Measurements from ENCODE around the gene ZFAND4.
A peak's percentile ranks its signal among the peaks of the same experiment; 100 is the strongest.

Gene ZFAND4

GRCh38 chr10:45599646-45600045 is 72.9 kb downstream of the ZFAND4 start:
- FAIRE-seq, result no peak
- TF ChIP-seq, protein P1, sequence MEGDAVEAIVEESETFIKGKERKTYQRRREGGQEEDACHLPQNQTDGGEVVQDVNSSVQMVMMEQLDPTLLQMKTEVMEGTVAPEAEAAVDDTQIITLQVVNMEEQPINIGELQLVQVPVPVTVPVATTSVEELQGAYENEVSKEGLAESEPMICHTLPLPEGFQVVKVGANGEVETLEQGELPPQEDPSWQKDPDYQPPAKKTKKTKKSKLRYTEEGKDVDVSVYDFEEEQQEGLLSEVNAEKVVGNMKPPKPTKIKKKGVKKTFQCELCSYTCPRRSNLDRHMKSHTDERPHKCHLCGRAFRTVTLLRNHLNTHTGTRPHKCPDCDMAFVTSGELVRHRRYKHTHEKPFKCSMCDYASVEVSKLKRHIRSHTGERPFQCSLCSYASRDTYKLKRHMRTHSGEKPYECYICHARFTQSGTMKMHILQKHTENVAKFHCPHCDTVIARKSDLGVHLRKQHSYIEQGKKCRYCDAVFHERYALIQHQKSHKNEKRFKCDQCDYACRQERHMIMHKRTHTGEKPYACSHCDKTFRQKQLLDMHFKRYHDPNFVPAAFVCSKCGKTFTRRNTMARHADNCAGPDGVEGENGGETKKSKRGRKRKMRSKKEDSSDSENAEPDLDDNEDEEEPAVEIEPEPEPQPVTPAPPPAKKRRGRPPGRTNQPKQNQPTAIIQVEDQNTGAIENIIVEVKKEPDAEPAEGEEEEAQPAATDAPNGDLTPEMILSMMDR (IDR thresholded peaks at IDR 0.05; ENCODE audit: insufficient read depth, missing control alignments), result no peak
- DNase-seq (ENCODE audit: insufficient read length, low spot score), result no peak

GRCh38 chr10:45599021-45599603 is 73.5 kb downstream of the ZFAND4 start:
- DNase-seq (ENCODE audit: insufficient read length, low spot score) (no peak), FAIRE-seq (no peak)
- TF ChIP-seq, protein P1 (IDR thresholded peaks at IDR 0.05; ENCODE audit: insufficient read depth, missing control alignments), result no peak

DNA sequence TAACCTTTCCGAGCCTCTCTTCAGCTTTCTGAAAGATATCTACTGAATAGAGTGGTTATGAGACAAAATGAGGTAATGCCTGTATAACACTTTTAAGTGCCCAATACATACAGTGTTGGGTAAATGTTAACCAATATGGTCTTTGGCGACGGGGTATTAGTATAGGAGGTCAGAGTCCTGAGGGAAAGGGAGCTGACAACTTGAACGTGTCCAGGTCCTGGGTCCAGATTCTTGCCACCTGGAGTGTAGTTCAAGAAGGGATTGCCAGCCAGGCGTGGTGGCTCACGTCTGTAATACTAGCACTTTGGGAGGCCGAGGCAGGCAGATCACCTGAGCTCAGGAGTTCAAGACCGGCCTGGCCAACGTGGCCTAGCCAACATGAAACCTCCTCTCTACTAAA is 76.0 kb downstream of the ZFAND4 start:
- TF ChIP-seq, protein P1 (IDR thresholded peaks at IDR 0.05; ENCODE audit: insufficient read depth, missing control alignments), result no peak
- FAIRE-seq, result no peak
- DNase-seq (ENCODE audit: insufficient read length, low spot score), result no peak

GRCh38 chr10:45594276-45595157 is 78.1 kb downstream of the ZFAND4 start:
- DNase-seq (ENCODE audit: insufficient read length, low spot score) (peak; percentile 42), FAIRE-seq (no peak)
- TF ChIP-seq, protein P1 (IDR thresholded peaks at IDR 0.05; ENCODE audit: insufficient read depth, missing control alignments), result no peak

- DNase-seq (ENCODE audit: insufficient read length, low spot score) (no peak), FAIRE-seq (no peak)
- TF ChIP-seq, protein P1 (IDR thresholded peaks at IDR 0.05; ENCODE audit: insufficient read depth, missing control alignments), result no peak
Measured at GRCh38 chr10:45593938-45594275, 78.7 kb downstream of the ZFAND4 start.

- FAIRE-seq (no peak), DNase-seq (ENCODE audit: insufficient read length, low spot score) (no peak)
- TF ChIP-seq, protein P1 (IDR thresholded peaks at IDR 0.05; ENCODE audit: insufficient read depth, missing control alignments), result no peak
Measured at GRCh38 chr10:45592926-45593325, 79.6 kb downstream of the ZFAND4 start.

GRCh38 chr10:45592432-45592831 is 80.1 kb downstream of the ZFAND4 start:
- TF ChIP-seq, protein P1 (IDR thresholded peaks at IDR 0.05; ENCODE audit: insufficient read depth, missing control alignments), result no peak
- DNase-seq (ENCODE audit: insufficient read length, low spot score) (no peak), FAIRE-seq (no peak)
